Myometrial cell (primary cell): ENCODE results near the gene CD7. TPM values are rescaled to one million over a fixed set of nuclear protein-coding genes. Genes with fewer than 3 reads are reported as not detected.

Experiments
- total RNA-seq: library from RNA; depleted of rRNA; stranded (reverse); fragments of >200 nt; gene quantifications from 2 replicates; pipeline ENCODE4 v1.2.3, GENCODE V29; 2015

CD7 gene
- total RNA-seq: 0.53 TPM in 1 of 2 replicates, not detected in the other

DNA sequence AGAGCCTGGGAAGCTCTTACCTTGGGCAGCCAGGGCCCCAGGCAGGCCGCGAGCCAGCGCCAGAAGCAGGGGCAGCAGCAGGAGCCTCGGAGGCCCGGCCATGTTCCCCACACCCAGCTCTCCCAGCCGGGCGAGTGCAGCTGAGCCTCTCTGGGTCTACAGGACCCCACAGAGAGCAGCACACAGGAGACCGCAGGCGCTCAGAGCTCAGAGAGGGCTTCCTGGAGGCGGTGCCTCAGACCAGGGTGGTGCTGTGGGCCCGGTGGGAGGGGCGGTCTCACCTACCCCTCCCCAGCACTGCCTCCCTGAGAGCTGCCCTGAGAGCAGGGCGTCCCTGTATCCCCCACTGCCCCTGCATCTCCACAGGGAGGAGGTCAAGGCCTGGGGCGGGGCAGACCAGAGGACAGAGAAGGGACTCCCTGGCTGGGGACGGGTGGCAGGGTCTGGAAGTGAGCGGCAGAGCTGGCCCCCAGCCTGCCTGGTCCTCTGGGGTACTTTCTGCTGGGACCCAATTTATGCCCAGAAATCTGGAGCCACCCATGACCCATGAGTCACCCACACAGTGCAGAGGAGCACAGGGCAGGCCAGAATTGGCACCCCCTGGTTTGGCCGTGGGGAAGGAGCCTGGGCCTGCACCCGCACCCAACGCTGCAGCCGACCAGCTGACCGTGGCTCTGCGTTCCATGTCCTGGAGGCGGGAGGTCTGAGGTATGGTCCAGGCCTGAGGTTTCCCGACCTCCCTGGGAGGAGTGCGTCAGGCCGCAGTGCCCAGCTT is at the start of gene CD7:
TSS of gene CD7 (minus strand) at position 215 of the 775 bp plus-strand sequence. CDS start at position 102, 113 bp downstream.

DNA sequence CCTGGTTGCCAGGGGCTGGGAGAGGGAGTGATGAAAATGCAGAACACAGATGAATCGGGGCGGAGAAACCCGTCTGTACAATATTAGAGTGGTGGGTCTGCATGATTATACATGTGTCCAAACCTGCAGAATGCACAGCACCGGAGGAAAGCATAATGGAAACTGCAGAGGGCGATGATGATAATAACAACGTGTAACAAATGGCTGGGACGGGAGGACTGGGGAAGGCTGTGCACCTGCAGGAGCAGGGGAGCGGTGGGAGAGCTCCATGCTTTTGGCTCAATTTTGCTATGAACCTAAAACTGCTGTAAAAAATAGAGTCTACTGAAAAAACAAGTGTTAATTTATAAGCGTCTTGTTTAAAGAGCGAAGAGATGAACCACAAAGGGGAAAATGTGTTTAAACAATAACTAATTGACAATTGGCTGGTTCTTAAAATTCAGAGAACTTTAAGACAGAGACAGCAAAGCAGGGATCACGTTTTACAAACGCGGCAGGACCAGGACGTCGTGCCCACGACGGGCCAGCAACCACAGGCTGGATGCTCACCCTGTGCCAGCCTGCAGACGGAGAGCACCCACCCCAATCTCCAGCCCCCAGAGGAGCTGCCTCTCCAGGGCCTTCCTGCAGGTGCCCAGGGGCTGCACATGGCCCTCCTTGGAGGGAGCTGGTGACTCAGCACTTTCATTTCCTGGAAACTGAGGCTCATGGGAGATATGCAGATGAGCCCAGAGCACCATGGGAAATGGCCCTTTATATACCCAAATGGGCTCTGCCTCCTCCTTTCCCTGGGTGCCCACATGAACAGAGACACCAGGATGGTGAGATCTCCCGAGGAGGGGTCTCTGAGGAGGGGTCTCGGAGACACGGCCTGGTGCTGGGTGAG is 41.3 kb upstream of the CD7 start, which contains the start of gene TEX19:
TSS of gene TEX19 (plus strand) at position 783 of the 886 bp plus-strand sequence. CDS start 2,904 bp downstream, outside the sequence.

DNA sequence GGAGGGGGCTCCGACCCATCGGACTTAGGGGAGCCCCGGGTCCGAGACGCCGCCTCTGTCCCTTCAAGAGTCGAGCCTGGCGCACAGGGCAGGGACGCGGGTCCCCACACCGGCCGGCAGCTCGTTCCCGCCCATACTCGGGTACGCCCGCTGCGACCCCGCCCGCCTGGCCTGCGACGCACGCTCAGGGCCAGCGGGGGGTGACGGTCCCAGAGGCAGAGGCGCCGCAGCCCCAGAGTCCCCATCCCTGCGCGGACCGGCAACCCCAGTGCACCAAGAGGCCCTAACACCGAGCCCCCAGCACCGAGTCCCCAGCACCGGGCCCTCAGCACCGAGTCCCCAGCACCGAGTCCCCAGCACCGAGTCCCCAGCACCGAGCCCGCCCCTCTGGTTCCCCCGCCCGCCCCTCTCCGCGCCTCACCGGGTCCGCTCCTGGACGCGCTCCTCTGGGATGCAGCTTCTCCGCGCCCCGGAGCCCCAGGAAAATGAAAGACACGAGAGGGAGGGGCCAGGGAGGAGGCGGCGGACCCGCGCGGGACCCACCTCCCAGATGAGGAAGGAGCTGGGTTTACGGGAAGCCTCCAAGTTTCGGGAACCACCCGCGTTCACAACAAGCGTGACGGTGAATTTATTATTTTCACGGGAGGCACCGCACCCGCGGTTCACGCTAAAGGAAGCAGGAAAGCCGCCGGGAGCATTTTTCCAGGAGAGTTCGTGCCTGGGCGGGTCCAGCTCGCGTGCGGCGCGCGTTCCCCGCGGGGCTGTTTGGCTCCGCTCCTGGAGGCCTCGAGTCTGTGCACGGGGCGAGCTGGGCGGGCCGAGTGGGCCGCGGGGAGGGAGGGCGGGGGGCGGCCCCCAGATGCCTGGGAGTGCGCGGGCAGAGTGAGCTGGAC is 16.1 kb upstream of the CD7 start, which contains the start of gene SECTM1:
TSS of gene SECTM1 (minus strand) at position 488 of the 893 bp plus-strand sequence. CDS start 6,526 bp downstream, outside the sequence.

DNA sequence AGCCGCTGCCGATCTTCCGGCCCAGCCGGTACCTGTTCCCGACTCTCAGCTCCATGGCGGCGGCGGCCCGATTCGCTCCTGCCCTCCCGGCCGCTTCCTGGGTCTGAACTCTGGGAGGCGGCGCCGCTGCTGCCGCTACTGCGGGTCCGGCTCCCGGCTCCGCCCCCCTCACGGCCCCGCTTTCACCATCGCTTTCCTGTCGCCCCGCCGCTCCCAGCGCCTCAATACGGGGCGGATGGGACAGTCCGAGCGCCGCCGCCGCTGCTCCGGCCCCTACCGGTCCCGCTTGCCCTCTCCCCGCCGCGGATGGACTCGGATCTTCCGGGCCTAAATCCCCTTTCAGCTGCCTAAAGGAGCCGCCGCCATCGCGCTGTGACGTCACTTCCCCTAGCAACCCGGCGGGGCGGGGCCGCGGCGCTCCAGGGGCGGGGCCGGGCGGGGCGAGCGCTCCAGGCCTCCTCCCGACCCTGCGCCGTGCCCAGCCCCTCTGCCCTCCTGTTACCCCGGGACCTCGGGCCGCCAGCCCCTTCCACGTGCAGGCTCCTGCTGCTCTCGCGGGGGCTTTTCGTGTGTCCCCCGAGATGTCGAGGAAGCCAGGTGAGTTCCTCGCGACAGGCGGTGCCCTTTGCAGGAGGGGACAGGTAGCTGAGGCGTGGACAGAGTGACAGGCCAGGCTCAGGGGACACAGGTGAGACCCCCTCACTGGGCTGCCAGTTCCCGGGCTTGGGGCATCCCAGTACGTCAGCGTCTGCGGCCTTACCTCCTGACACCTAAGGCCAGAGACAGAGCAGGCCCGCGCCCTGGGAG is 43.9 kb downstream of the CD7 start, which contains the start of gene CSNK1D:
TSS of gene CSNK1D (minus strand) at position 374 of the 807 bp plus-strand sequence. CDS start at position 55, 319 bp downstream.

Other genes with a start within 250 kb of the CD7 start
- 574 and 633 TPM in 2 replicates for gene FASN, start 219.4 kb downstream of the CD7 start, total RNA-seq
- 6.9 and 7.6 TPM in 2 replicates for gene CCDC57, start 104.8 kb downstream of the CD7 start, total RNA-seq
- 379 and 439 TPM in 2 replicates for gene SLC16A3, start 88.6 kb downstream of the CD7 start, total RNA-seq
- gene CSNK1D, start 43.9 kb downstream of the CD7 start, total RNA-seq: 61.3 and 74.7 TPM in 2 replicates
- gene SECTM1, start 16.2 kb upstream of the CD7 start, total RNA-seq: 6.3 and 12.2 TPM in 2 replicates
- 2.0 TPM in 1 of 2 replicates, not detected in the other for gene TEX19, start 41.6 kb upstream of the CD7 start, total RNA-seq
- not detected in 2 replicates for gene UTS2R, start 54.2 kb upstream of the CD7 start, total RNA-seq
- gene HEXD, start 100.7 kb upstream of the CD7 start, total RNA-seq: 3.0 and 11.5 TPM in 2 replicates
- gene OGFOD3, start 101.0 kb upstream of the CD7 start, total RNA-seq: 26.8 and 34.7 TPM in 2 replicates
- gene CYBC1, start 133.1 kb upstream of the CD7 start, total RNA-seq: 123 and 130 TPM in 2 replicates
- gene NARF, start 141.1 kb upstream of the CD7 start, total RNA-seq: 25.4 and 50.3 TPM in 2 replicates
- 25.7 and 30.1 TPM in 2 replicates for gene FOXK2, start 202.1 kb upstream of the CD7 start, total RNA-seq